Body of pancreas (tissue), 4 donors: ENCODE results near the gene HDGFL1. TPM values are rescaled to one million over a fixed set of nuclear protein-coding genes. Genes with fewer than 3 reads are reported as not detected.

Experiments used
- ATAC-seq: fragments of 150-250 bp; one replicate; pipeline ENCODE4 v1.9.1; 2016
- DNase-seq, 4 donors: peaks; one replicate each; pipeline ENCODE4 v3.0.0-alpha.2; 2019
- H3K27ac ChIP-seq, 4 donors: fragments of 200-600 bp; sonication (generic); 1 replicate in 3 of 4; 2 replicates in 1 of 4; pipeline versions ENCODE4 v1.5.1 to v1.6.1; 2016 to 2019; ENCODE audit warnings: mild to moderate bottlenecking in 1 of 4, mixed read lengths in 1 of 4, moderate library complexity in 1 of 4
- H3K27me3 ChIP-seq, 2 donors: fragments of 200-600 bp; sonication (generic); one replicate each; pipeline ENCODE4 v1.6.0; 2016; ENCODE audit warnings: mild to moderate bottlenecking in 1 of 2
- H3K36me3 ChIP-seq, 2 donors: fragments of 200-600 bp; sonication (generic); replicated peaks in 1 of 2; 2 replicates each; pipeline ENCODE4 v1.5.1; 2016; ENCODE audit warnings: low read depth in 2 of 2; ENCODE audit not compliant: insufficient read depth in 1 of 2
- H3K4me1 ChIP-seq: fragments of 200-600 bp; sonication (generic); one replicate; pipeline ENCODE4 v1.6.0; 2016
- H3K4me3 ChIP-seq, 2 donors: fragments of 200-600 bp; sonication (generic); 1 replicate in 1 of 2; 2 replicates in 1 of 2; pipeline ENCODE4 v1.5.1; 2016 to 2019
- H3K9me3 ChIP-seq, 3 donors: fragments of 200-600 bp; sonication (generic); 1 replicate in 2 of 3; 2 replicates in 1 of 3; pipeline ENCODE4 v1.5.1; 2016
- POLR2A ChIP-seq, 3 donors: fragments of 450-650 bp; IDR thresholded peaks; one replicate each; pipeline ENCODE4 v1.6.1; 2016; ENCODE audit warnings: antibody characterized with exemption in 3 of 3, mild to moderate bottlenecking in 2 of 3
- WGBS, 2 donors: methylation state at CpG; one replicate each; pipeline ENCODE4 v1.1.5; 2017; 5-methylcytosine and 5-hydroxymethylcytosine counted together
- intact Hi-C: fragments of 100-400 bp; cut with DNase I; formaldehyde crosslinking; loops from one replicate; pipeline ENCODE4 v1.15.1; 2023
- total RNA-seq, 2 donors: library from RNA; depleted of rRNA; stranded (reverse); fragments of >200 nt; gene quantifications; one replicate each; pipeline ENCODE4 v1.1.0, GENCODE V29; 2016
- TF ChIP-seq, protein P1 (sequence below), 7 experiments: fragments of 450-650 bp in 4 of 7; fragments of 200-600 bp in 3 of 7; sonication (generic) in 3 of 7; IDR thresholded peaks; one replicate each; pipeline ENCODE4 v1.5.1; 2016 to 2019; ENCODE audit warnings: antibody characterized with exemption in 7 of 7

The HDGFL1 gene
- total RNA-seq, 2 donors from 2014 or later = not detected

DNA sequence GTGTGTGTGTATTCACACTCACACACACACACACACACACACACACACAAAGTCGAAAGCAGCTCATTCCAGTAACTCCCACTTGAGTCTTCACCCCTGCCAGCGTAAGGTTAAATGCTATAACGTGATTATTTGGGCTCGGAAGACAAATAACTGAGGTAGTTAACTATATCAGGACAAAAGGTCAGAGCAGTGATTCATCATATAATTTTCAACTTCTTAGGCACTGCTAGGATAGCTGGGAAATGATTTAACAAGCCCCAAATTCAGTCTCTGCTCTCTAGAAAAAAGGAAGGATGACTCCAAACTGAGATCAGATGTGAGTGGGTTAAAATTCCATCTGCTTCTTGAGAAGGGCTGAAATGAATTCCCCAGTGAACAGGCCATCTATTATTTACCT is 30.7 kb downstream of the HDGFL1 start:
- ATAC-seq (no peak), DNase-seq (no peak)
- TF ChIP-seq, protein P1, sequence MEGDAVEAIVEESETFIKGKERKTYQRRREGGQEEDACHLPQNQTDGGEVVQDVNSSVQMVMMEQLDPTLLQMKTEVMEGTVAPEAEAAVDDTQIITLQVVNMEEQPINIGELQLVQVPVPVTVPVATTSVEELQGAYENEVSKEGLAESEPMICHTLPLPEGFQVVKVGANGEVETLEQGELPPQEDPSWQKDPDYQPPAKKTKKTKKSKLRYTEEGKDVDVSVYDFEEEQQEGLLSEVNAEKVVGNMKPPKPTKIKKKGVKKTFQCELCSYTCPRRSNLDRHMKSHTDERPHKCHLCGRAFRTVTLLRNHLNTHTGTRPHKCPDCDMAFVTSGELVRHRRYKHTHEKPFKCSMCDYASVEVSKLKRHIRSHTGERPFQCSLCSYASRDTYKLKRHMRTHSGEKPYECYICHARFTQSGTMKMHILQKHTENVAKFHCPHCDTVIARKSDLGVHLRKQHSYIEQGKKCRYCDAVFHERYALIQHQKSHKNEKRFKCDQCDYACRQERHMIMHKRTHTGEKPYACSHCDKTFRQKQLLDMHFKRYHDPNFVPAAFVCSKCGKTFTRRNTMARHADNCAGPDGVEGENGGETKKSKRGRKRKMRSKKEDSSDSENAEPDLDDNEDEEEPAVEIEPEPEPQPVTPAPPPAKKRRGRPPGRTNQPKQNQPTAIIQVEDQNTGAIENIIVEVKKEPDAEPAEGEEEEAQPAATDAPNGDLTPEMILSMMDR (IDR thresholded peaks at IDR 0.05) = no peak
- TF ChIP-seq POLR2A (IDR thresholded peaks at IDR 0.05) = no peak
- intact Hi-C loops = no loop called here
- WGBS, 2 donors = 59 to 63% methylated on average over 4 of the region's 4 CpGs
- Histone ChIP-seq H3K36me3 (no peaks in the 10 kb centered on the region), H3K9me3 (no peaks in the 10 kb centered on the region), H3K4me1 (no peaks in the 10 kb centered on the region), H3K4me3 (no peak overlapping the region), H3K27me3 (no peaks in the 10 kb centered on the region), H3K27ac (no peak overlapping the region)

DNA sequence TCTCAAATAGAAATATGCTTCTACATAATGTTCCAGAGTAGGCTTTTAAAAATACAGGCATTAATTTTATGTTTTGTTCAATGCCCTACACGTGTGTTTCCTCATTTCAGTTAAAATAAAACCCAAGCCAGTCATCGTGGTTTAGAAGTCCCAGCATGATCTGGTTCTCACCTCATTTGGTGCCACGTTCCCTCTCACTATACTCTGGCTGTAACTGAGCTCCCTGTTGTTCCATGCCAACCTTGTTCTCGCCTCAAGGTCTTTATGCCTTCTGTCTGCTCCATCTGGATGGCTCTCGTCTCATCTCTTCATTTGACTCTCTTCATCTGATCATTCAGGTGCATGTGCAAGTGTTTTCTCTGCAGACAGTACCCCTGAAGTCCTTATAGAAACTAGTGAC is 32.6 kb downstream of the HDGFL1 start:
- H3K4me1 ChIP-seq = no peaks in the 10 kb centered on the region
- TF ChIP-seq, protein P1 (IDR thresholded peaks at IDR 0.05) = no peak
- no peak for TF ChIP-seq POLR2A (IDR thresholded peaks at IDR 0.05)
- 64 to 79% methylated on average over 5 of the region's 5 CpGs for WGBS, 2 donors
- no peaks in the 10 kb centered on the region for H3K9me3 ChIP-seq
- ATAC-seq = no peak
- H3K4me3 ChIP-seq = no peak overlapping the region
- H3K36me3 ChIP-seq = no peaks in the 10 kb centered on the region
- H3K27me3 ChIP-seq = no peaks in the 10 kb centered on the region
- intact Hi-C loops = no loop called here
- H3K27ac ChIP-seq = no peak overlapping the region
- no peak for DNase-seq

DNA sequence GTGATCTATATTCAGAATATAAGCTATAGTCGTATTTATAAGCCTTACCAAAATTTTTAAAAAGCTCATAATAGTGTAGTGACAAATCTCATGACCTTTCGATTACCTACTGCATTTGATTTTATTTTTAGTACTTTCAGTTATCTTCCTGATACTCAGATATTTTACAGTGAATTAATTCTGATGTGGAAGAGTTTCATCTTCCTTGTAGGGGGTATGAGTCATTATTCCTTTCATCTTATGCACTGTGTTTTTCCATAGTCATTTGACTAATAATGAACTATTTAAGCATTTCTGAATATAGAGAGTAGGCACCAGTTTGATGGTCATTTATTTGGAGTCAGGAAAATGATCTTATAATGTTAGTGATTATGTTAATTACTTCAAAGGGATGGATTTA is 36.4 kb downstream of the HDGFL1 start:
- intact Hi-C loops = no loop called here
- Histone ChIP-seq H3K36me3 (no peaks in the 10 kb centered on the region), H3K27me3 (no peaks in the 10 kb centered on the region), H3K9me3 (no peaks in the 10 kb centered on the region), H3K4me3 (no peak overlapping the region), H3K4me1 (no peaks in the 10 kb centered on the region), H3K27ac (no peak overlapping the region)
- TF ChIP-seq, protein P1 (IDR thresholded peaks at IDR 0.05) = no peak
- no peak for TF ChIP-seq POLR2A (IDR thresholded peaks at IDR 0.05)
- ATAC-seq (no peak), DNase-seq (no peak)
- 87 to 88% methylated on average over 2 of the region's 2 CpGs for WGBS, 2 donors

DNA sequence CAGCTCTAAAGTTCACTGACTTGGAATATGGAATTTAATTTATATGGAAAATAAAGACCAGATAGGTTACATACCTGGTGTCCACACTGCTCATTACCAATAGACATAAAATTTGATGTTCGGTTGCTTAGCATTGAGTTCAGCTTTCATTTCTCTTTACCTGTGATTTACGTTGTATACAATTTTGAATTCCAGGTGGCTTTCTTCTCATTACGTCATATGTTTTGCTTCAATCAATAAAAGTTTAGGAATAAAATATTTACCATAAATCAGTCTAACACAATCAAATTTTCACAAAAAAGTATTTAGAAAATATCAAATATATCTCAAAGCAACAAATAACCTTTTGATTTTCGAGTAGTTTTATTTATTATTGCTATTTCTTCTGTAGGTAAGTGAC is 40.8 kb downstream of the HDGFL1 start:
- Histone ChIP-seq H3K4me3 (no peak overlapping the region), H3K4me1 (peaks cover 6% of the 10 kb centered on the region), H3K36me3 (no peaks in the 10 kb centered on the region), H3K27me3 (no peaks in the 10 kb centered on the region), H3K27ac (no peak overlapping the region), H3K9me3 (no peaks in the 10 kb centered on the region)
- ATAC-seq = no peak
- intact Hi-C loops = no loop called here
- no peak for DNase-seq
- 82 to 87% methylated on average over 4 of the region's 4 CpGs for WGBS, 2 donors
- no peak for TF ChIP-seq POLR2A (IDR thresholded peaks at IDR 0.05)
- TF ChIP-seq, protein P1 (IDR thresholded peaks at IDR 0.05) = no peak

DNA sequence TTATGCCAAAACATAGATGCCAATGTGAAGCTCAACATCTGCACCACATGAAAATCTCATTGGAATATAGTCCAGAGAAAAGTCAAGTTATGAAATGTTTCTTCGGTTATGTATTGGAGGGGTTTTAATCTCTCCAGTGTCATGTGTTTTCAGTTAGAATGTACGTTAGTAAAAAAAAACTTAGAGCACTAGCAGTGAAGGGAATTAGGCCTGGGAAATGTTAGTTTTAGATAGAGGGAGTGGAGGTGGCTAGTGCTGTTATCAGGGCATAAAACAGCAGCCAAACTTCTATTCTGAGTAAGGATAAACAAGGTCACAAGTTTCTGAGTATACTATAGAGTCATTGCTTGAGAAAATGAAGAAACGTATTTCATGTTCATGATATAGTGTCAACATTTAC is 42.9 kb downstream of the HDGFL1 start:
- no peak for TF ChIP-seq POLR2A (IDR thresholded peaks at IDR 0.05)
- TF ChIP-seq, protein P1 (IDR thresholded peaks at IDR 0.05) = no peak
- intact Hi-C loops = no loop called here
- H3K27ac ChIP-seq = no peak overlapping the region
- WGBS, 2 donors = 25 to 30% methylated on average over 3 of the region's 3 CpGs
- DNase-seq (no peak), ATAC-seq (no peak)
- no peak overlapping the region for H3K4me3 ChIP-seq
- no peaks in the 10 kb centered on the region for H3K9me3 ChIP-seq
- H3K27me3 ChIP-seq = no peaks in the 10 kb centered on the region
- no peaks in the 10 kb centered on the region for H3K36me3 ChIP-seq
- peaks cover 6% of the 10 kb centered on the region for H3K4me1 ChIP-seq
